NB4 (cell line): ENCODE results near the gene BRSK2.

Experiments used
- DNase-seq: peaks from one replicate; pipeline ENCODE4 v3.0.0; 2010; ENCODE audit warnings: low read depth
- H3K4me3 ChIP-seq: one replicate; pipeline ENCODE4 v1.5.1; 2011; ENCODE audit warnings: mild to moderate bottlenecking, low read depth, low read length, moderate library complexity
- MYC ChIP-seq: IDR thresholded peaks from 2 replicates; pipeline ENCODE4 v1.6.1; 2011; ENCODE audit warnings: low read depth, low read length
- POLR2A ChIP-seq: IDR thresholded peaks from 2 replicates; pipeline ENCODE4 v1.6.1; 2011; ENCODE audit warnings: mild to moderate bottlenecking; ENCODE audit not compliant: insufficient read length; ENCODE audit errors: extremely low read depth
- TF ChIP-seq, protein P1 (sequence below): IDR thresholded peaks from 2 replicates; pipeline ENCODE4 v1.6.1; 2011; ENCODE audit warnings: low read depth, low read length
- TF ChIP-seq, protein P2 (sequence below): IDR thresholded peaks from one replicate; pipeline ENCODE4 v1.5.1; 2012; ENCODE audit warnings: low read depth, low read length

BRSK2 gene

DNA sequence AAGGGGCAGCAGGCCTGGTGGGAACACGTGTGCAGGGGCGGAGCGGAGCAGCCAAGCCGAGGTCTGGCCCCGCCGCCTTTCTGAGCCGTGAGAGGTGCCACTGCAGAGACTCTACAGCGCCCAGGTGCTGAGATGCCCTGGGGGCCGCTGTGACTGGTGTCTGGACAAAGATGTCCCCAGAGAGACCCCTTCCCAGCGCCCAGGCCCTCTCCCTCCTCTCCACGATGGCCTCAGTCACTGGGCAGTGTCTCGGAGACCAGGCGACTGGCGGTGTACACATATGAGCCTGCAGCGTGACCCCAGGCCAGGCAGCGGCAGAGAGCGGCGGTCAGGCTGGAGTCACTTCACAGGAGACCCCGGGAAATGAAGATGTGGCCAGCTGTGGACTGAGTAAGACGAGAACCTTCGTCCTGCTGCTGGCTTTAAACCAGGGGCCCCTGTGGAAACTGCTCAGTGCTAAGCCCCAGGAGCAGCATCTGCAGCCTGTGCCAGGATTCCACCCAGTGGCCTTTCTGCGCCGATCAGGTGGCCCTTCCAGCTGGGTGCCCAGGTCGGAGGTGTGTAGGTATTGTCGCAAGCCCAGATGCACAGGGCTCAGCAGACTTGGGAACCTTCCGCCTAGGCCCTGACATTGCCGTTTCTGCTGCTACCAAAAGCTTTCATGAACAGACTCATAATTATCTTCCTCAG lies 62.2 kb downstream of the BRSK2 start:
- TF ChIP-seq, protein P1, sequence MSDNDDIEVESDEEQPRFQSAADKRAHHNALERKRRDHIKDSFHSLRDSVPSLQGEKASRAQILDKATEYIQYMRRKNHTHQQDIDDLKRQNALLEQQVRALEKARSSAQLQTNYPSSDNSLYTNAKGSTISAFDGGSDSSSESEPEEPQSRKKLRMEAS: no peak
- TF ChIP-seq, protein P2, sequence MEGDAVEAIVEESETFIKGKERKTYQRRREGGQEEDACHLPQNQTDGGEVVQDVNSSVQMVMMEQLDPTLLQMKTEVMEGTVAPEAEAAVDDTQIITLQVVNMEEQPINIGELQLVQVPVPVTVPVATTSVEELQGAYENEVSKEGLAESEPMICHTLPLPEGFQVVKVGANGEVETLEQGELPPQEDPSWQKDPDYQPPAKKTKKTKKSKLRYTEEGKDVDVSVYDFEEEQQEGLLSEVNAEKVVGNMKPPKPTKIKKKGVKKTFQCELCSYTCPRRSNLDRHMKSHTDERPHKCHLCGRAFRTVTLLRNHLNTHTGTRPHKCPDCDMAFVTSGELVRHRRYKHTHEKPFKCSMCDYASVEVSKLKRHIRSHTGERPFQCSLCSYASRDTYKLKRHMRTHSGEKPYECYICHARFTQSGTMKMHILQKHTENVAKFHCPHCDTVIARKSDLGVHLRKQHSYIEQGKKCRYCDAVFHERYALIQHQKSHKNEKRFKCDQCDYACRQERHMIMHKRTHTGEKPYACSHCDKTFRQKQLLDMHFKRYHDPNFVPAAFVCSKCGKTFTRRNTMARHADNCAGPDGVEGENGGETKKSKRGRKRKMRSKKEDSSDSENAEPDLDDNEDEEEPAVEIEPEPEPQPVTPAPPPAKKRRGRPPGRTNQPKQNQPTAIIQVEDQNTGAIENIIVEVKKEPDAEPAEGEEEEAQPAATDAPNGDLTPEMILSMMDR: no peak
- TF ChIP-seq MYC (no peak), POLR2A (no peak)
- H3K4me3 ChIP-seq: no peak overlapping the region
- no peak for DNase-seq

DNA sequence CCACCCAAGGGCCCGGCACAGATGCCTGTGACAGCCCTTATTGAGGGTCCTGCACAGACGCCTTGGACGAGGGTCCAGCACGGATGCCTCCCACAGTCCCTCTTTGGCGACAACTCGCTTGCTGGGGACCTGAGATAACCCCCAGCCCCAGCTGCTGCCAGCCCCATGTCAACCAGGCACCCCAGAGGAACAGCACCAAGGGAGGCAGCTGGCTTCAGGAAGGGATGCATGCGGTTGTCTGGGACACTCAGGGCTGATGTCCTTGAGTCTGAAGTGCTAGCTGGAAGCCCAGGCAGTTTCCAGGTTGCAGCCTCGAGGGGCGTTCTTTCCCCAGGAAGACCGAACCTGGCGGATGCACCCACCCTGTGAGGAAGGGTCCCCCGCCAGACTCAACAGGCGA lies 63.0 kb downstream of the BRSK2 start:
- no peak for TF ChIP-seq POLR2A
- TF ChIP-seq, protein P1: no peak
- no peak for TF ChIP-seq MYC
- TF ChIP-seq, protein P2: no peak
- H3K4me3 ChIP-seq: no peak overlapping the region
- no peak for DNase-seq

DNA sequence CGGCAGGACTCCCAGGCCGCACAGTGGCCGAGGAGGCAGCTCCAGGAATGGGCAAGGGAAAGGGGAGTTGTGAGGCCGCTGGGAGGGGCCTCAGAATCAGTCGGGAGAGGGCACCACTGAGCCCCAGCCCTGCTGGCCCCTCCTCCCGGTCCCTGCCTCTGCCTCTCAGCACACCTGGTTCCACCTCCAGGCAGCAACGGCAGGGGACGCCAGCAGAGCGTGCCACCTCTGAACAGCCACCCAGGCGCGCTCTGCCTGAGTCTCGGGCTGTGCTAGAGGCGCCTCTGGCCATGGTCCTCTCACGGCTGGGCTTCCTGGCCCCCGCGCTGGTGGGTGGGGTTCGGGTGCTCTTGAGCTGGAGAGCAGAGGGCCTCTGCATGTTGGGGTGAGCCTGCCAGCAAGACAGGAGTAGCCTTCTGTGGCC lies 63.9 kb downstream of the BRSK2 start:
- peak; percentile 46 for DNase-seq
- TF ChIP-seq MYC: no peak
- TF ChIP-seq POLR2A: no peak
- TF ChIP-seq, protein P1: no peak
- TF ChIP-seq, protein P2: peak; percentile 33
- H3K4me3 ChIP-seq: no peak overlapping the region

DNA sequence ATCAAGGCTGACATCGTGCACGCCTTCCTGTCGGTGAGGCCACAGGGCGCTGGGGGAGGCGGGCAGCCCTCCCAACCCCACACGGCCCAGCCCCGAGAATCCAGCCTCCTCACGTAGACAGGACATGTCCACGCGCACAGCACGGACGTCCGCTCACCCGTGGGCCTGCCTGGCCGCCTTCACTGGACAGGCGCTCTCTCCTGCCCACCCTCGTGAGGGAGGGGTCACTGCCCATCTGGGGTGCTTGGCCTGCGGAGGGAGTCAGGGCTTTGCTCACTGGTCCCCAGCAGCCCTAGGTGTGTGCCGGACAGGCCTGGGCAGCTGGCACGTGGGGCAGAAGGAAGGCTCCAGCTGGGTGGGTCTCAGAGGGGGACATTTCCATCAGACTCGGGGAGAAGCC lies 64.8 kb downstream of the BRSK2 start:
- H3K4me3 ChIP-seq: no peak overlapping the region
- TF ChIP-seq, protein P2: no peak
- TF ChIP-seq POLR2A (no peak), MYC (no peak)
- TF ChIP-seq, protein P1: no peak
- no peak for DNase-seq

DNA sequence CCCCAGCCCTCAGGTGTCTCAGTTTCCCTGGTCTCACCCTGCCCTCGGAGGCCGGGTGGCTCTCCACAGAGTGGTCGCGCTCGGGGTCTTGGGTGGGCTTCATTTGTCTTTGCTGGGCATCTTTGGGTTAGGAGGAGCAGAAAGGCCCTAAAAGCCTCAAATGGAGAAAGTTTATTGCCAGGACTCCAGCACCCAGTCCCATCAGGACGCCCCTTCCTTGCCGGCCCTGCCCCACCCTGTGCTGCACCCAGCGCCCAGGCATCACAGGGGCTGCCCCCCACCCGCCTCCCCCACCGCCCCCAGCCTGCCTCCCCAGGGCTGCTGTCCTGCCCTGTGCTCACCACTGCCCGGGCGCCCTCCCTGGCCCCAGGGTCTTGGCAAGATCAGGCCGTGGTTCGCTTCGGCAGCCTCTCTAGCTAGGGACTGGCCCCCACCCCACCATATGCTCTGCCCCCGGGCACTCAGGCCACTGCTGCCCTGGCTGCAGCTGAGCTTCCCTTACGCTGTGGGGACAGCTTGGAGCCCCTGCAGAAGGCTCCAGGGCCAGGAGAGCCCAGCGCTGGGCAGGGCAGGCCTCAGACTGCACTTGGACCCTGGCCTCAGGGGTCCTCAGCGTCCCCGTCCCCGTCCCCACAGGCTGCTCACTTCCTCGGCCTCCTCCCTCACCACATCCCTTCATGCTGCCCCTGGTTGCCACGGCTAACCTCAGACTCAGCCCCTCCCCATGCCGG lies 65.5 kb downstream of the BRSK2 start:
- no peak for DNase-seq
- H3K4me3 ChIP-seq: no peak overlapping the region
- TF ChIP-seq, protein P2: no peak
- TF ChIP-seq, protein P1: no peak
- TF ChIP-seq POLR2A (no peak), MYC (no peak)
